ENCODE data around the gene C1orf115.
"Not testable (repeated sequence)": the region's sequence is repeated elsewhere in the genome, so short reads cannot be mapped to it uniquely, and the experiment has no call there.

The C1orf115 gene

DNA sequence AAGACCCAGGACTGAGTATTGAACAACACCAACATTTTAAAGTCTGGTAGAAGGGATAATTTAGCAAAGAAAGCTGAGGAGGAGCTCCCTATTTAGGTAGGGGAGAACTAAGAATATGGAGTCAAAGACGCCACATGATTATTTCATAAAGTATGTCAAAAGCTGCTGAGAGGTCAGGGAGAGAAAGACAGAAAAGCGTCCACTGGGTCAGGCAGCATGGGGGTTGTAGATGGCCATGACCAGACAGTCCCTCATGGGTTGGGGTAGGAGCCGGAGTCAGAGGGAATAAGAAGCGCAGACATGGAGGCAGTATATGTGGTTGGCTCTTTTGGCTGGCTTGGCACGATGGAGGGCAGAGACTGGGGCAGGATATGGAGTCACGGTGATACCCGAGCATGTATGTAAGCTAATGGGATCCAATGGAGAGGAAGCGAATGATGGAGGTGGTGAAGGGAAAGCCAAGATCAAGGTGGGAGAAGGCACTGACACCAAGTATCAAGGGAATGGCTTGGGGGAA is 4.8 kb downstream of the C1orf115 start:
- DNase-seq (ENCODE audit: low read depth) = no peak

GRCh38 chr1:220695426-220695825 is 5.3 kb downstream of the C1orf115 start:
- DNase-seq (ENCODE audit: low read depth) = no peak

- DNase-seq (ENCODE audit: low read depth) = no peak
Observed at GRCh38 chr1:220696226-220696862, 6.2 kb downstream of the C1orf115 start.

DNA sequence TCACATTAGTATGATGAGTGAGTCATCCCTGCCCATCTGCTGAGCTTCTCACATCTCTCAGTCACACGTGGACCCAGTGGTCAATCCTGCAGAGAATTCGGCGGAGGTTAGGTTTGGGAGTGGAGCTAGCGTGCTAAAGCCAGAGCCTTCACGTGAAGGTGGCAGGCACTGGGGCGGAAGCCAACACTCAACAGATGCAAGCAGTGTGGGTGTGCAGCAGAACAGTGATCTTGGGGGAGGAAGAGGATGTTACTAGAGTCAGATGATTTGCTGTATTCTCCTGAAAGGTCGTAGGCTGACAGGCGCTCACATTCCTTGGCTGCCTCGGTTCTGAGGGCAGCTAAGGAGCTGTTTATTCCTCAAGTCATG is 6.7 kb downstream of the C1orf115 start:
- no peak for DNase-seq (ENCODE audit: low read depth)

DNA sequence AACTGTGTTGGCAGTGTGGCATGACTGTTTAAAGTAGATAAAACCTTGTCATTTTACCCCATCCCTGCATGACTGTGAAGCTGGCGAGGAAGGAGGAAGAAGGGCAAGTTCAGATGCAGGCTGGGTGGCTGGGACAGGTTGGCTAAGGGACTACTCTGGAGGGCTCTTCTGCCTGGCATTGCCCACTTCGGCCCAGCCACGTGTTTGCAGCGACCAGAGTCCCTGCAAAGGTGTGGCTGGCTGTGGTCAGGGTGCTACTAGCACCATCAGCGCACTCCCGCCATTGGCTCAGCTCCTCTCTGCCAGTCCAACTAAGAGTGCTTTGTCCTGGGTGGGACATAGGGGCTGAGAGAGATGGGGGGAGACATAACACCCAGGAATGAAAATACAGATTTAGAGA is 7.2 kb downstream of the C1orf115 start:
- no peak for DNase-seq (ENCODE audit: low read depth)

- DNase-seq (ENCODE audit: low read depth) = no peak
Observed at GRCh38 chr1:220698607-220699016, 8.4 kb downstream of the C1orf115 start.

GRCh38 chr1:220699044-220699443 is 8.9 kb downstream of the C1orf115 start:
- no peak for DNase-seq (ENCODE audit: low read depth)

- no peak for DNase-seq (ENCODE audit: low read depth)
Observed at GRCh38 chr1:220700556-220701179, 10.5 kb downstream of the C1orf115 start.

GRCh38 chr1:220701974-220702373 is 11.8 kb downstream of the C1orf115 start:
- DNase-seq (ENCODE audit: low read depth) = no peak

- DNase-seq (ENCODE audit: low read depth) = no peak
Observed at GRCh38 chr1:220702733-220703270, 12.6 kb downstream of the C1orf115 start.

- DNase-seq (ENCODE audit: low read depth) = no peak
Observed at GRCh38 chr1:220703305-220703704, 13.1 kb downstream of the C1orf115 start.

DNA sequence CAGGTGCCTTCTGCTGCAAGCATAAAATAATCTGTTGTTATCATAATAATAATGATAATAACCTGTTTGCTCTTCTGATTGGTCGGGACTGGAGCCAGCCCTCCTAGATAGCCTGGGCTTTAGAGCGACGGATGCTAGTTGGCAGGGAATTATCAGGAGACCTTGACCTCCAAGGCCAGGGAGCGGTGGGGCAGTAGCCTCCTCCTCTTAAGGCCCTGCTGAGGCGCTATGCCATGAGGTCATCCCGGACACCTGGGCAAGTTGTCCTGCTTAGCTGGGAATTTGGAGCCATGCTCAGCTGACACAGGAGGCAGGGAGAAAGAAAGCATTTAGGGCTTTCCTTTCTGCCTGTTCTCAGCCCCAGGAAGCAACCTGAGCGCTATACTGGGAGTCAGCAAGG is 15.6 kb downstream of the C1orf115 start:
- DNase-seq (ENCODE audit: low read depth) = no peak

GRCh38 chr1:220706480-220706879 is 16.3 kb downstream of the C1orf115 start:
- DNase-seq (ENCODE audit: low read depth) = no peak

- DNase-seq (ENCODE audit: low read depth) = no peak
Observed at GRCh38 chr1:220707160-220707559, 17.0 kb downstream of the C1orf115 start.

DNA sequence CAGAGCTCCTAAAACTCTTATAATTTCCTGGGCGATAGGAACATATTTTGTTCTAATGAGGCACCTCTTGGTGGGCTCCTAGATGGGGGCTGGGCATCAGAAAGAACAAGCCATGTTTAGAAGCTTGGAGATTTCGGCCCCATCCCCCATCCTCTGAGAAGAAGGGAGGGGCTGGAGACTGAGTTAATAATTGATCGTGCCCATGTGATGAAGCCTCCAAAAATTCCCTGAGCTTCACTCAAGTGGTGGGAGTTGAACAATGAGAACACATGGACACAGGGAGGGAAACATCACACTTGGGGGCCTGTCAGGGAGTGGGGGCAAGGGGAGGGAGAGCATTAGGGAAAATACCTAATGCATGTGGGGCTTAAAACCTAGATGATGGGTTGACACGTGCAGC is 18.1 kb downstream of the C1orf115 start:
- no peak for DNase-seq (ENCODE audit: low read depth)

DNA sequence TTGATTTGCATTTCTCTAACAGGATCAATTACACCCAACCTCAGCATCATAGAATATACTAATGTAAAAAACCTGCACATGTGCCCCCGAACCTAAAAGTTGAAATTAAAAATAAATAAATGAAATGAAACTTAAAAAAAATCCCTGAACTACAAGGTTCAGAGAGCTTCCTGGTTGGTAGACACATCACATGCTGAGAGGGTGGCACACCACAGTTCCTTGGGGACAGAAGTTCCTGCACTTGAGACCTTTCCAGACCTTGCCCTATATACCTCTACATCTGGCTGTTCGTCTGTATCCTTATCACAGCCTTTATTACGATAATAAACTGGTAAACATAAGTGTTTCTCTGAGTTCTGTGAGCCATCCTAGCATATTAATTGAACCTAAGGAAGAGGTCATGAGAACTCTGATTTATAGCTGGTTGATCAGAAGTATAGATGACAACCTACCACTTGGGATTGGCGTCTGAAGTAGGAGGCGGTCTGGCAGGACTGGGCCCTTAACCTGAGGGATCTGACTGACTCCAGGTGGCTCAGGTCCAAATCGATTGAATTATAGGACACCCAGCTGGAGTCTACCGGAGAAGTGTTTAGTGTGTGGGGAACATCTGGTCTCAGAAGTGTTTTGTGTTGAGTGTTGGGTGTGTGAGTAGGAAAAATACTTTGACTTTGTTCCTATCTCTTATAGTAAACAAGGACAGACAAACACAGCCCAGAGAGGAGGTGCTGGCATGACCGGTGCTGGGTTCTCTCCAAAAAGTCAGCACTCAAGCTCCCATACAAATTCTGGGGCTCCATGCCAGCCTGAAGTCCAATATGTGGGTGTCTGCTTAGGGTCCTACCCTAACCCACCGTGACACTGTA is 19.0 kb downstream of the C1orf115 start:
- DNase-seq (ENCODE audit: low read depth) = no peak

DNA sequence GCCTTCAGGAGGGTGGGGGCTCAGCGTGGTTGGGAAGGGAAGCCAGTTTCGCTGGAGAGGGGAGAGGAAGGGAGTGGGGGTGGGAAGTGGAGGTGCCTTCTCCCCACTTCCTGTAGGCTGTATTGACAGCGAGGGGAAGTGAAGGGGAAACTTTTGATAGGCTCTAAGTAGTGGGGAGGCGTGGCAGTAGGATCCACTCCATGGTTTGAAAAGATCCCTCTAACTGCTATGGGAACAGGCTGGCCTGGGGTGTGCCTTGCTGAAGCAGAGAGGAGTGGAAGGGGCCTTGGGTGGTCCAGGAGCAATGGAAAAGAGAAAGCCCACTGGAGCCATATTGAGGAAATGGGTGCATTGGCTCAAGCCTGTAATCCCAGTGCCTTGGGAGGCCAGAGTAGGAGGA is 20.2 kb downstream of the C1orf115 start:
- no peak for DNase-seq (ENCODE audit: low read depth)

DNA sequence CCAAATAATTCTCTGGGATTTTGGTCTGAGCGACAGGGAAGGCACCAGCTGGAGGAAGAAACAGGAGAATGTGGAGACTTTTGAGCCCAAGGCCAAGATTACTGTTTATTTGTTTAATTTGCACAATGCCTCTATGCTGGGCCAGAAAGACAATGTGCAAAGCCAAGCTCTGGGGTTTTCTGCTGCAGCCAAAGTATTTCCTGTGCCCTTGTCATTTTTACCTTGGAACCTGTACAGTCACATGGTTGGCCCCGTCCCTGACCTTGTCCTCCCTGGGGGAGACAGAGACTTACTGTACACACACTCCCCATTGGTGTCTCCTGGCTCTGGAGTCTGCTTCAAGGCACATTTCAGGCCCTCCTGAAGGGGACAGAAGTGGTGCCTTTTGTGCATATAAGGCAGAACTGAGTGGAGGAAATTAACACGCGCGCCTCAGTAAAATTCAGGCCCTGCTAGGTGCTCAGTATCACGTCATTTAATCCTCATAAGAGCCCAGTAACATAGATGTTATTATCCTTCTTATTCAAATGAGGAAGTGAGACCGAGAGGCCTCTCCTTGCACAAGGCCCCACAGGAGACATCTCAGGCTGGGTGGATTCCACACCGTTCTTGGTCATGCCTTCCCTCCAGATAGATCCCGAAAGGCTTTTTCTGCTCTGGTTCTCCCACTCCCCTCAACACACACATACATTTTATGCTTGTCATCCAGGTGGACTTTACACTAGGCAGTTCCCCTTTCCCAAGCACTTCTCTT is 21.1 kb downstream of the C1orf115 start:
- DNase-seq (ENCODE audit: low read depth) = no peak

- DNase-seq (ENCODE audit: low read depth) = not testable (repeated sequence)
Observed at GRCh38 chr1:220715986-220716385, 25.8 kb downstream of the C1orf115 start.

DNA sequence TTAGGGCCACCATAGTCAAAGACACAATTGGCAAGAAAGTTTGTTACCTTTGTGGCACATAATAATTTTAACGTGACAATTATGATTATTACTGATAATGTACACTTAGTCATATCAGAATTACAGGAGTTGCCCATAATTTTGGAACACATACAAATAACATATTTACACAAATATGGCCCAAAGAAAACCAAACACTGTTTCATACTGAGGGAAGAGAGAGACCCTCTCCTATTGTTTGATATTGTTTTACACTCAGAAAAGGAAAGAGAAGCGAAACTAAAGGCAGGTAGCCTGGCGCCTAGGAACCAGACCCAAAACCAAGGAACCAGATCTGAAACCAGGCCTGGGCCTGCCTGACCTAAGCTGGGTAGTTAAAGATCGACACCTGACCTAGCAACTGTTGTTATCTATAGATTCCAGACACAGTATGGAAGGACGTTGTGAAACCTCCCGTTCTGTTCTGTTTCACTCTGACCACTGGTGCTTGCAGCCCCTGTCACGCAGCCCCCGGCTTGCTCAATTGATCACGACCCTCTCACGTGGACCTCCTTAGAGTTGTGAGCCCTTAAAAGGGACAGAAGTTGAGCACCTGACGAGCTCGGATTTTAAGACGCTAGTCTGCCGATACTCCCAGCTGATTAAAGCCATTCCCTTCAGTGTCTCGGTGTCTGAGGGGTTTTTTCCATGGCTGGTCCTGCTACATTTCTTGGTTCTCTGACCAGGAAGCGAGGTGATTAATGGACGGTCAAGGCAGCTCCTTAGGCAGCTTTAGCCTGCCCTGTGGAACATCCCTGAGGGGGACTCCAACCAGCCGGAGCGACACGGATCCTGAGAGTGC is 27.9 kb downstream of the C1orf115 start:
- no peak for DNase-seq (ENCODE audit: low read depth)

DNA sequence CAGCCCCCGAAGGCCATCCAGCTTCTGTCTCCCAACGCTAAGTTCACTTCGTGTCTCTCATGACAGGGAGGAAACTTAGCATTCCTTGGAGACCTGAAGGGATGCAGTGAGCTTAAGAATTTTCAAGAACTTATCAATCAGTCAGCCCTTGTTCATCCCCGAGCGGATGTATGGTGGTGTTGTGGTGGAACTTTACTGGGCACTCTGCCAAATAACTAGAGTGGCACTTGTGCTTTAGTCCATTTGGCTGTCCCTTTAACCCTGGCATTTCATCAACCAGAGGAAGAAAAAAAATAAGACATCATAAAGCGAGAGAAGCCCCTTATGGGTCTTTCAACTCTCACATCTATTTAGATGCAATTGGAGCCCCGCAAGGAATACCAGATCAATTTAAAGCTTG is 31.1 kb downstream of the C1orf115 start:
- DNase-seq (ENCODE audit: low read depth) = not testable (repeated sequence)
